NCI-H345 treated with DMSO at 0.1 percent for 48 hours (cell line): ENCODE data around the gene MBNL2.

ENCODE experiments used
- DNase-seq: peaks from one replicate; lab custom pipeline; 2025; ENCODE audit not compliant: unreplicated experiment; lab: John Stamatoyannopoulos, UW

MBNL2 gene

GRCh38 chr13:97369261-97369893 lies 147.2 kb downstream of the MBNL2 start:
- DNase-seq = no peak

- no peak for DNase-seq
Measured at GRCh38 chr13:97371486-97372109, 149.5 kb downstream of the MBNL2 start.

GRCh38 chr13:97372936-97373335 lies 150.8 kb downstream of the MBNL2 start:
- no peak for DNase-seq

- no peak for DNase-seq
Measured at GRCh38 chr13:97373787-97374186, 151.7 kb downstream of the MBNL2 start.

- DNase-seq = no peak
Measured at GRCh38 chr13:97376981-97377380, 154.8 kb downstream of the MBNL2 start.

GRCh38 chr13:97379386-97379785 lies 157.3 kb downstream of the MBNL2 start:
- DNase-seq = no peak

- DNase-seq = no peak
Measured at GRCh38 chr13:97380696-97381095, 158.6 kb downstream of the MBNL2 start.

GRCh38 chr13:97381189-97381588 lies 159.1 kb downstream of the MBNL2 start:
- no peak for DNase-seq

GRCh38 chr13:97382276-97382675 lies 160.1 kb downstream of the MBNL2 start:
- DNase-seq = no peak

GRCh38 chr13:97384371-97384770 lies 162.2 kb downstream of the MBNL2 start:
- DNase-seq = no peak

GRCh38 chr13:97385146-97385545 lies 163.0 kb downstream of the MBNL2 start:
- DNase-seq = no peak

GRCh38 chr13:97385854-97386253 lies 163.7 kb downstream of the MBNL2 start:
- no peak for DNase-seq

GRCh38 chr13:97386801-97387484 lies 164.8 kb downstream of the MBNL2 start:
- no peak for DNase-seq

GRCh38 chr13:97387485-97387839 lies 165.3 kb downstream of the MBNL2 start:
- DNase-seq = no peak

GRCh38 chr13:97387890-97388289 lies 165.8 kb downstream of the MBNL2 start:
- no peak for DNase-seq

- DNase-seq = no peak
Measured at GRCh38 chr13:97388373-97388772, 166.2 kb downstream of the MBNL2 start.

- DNase-seq = no peak
Measured at GRCh38 chr13:97390941-97391600, 168.9 kb downstream of the MBNL2 start.

- no peak for DNase-seq
Measured at GRCh38 chr13:97392020-97392419, 169.9 kb downstream of the MBNL2 start.

- no peak for DNase-seq
Measured at GRCh38 chr13:97394542-97394941, 172.4 kb downstream of the MBNL2 start.

GRCh38 chr13:97395447-97396136 lies 173.5 kb downstream of the MBNL2 start:
- no peak for DNase-seq

GRCh38 chr13:97397267-97397666 lies 175.1 kb downstream of the MBNL2 start:
- no peak for DNase-seq
